ENCODE measurements around the gene TMX4.
"Not testable (repeated sequence)": the region's sequence is repeated elsewhere in the genome, so short reads cannot be mapped to it uniquely, and the experiment has no call there.

TMX4 gene

GRCh38 chr20:8019246-8019997, at the start of gene TMX4:
TSS of gene TMX4 (minus strand) at chr20:8019761. CDS start at chr20:8019613, 148 bp downstream.
- DNase-seq, result peak; percentile 94

GRCh38 chr20:8067082-8067481, 47.5 kb upstream of the TMX4 start:
- DNase-seq, result no peak

GRCh38 chr20:8066662-8067061, 47.1 kb upstream of the TMX4 start:
- no peak for DNase-seq

- no peak for DNase-seq
Measured at GRCh38 chr20:8065691-8066090, 46.1 kb upstream of the TMX4 start.

- no peak for DNase-seq
Measured at GRCh38 chr20:8062756-8063155, 43.2 kb upstream of the TMX4 start.

- DNase-seq, result no peak
Measured at GRCh38 chr20:8061861-8062518, 42.4 kb upstream of the TMX4 start.

- DNase-seq, result no peak
Measured at GRCh38 chr20:8060977-8061376, 41.4 kb upstream of the TMX4 start.

GRCh38 chr20:8057871-8058270, 38.3 kb upstream of the TMX4 start:
- DNase-seq, result no peak

- DNase-seq, result no peak
Measured at GRCh38 chr20:8055096-8055495, 35.5 kb upstream of the TMX4 start.

GRCh38 chr20:8050157-8050837, 30.7 kb upstream of the TMX4 start:
- DNase-seq, result no peak

GRCh38 chr20:8049310-8049709, 29.7 kb upstream of the TMX4 start:
- DNase-seq, result no peak

GRCh38 chr20:8045946-8046345, 26.4 kb upstream of the TMX4 start:
- DNase-seq, result no peak

- DNase-seq, result peak; percentile 52
Measured at GRCh38 chr20:8043687-8044282, 24.2 kb upstream of the TMX4 start.

- no peak for DNase-seq
Measured at GRCh38 chr20:8039042-8039441, 19.5 kb upstream of the TMX4 start.

- no peak for DNase-seq
Measured at GRCh38 chr20:8036771-8037170, 17.2 kb upstream of the TMX4 start.

- DNase-seq, result no peak
Measured at GRCh38 chr20:8033151-8033841, 13.7 kb upstream of the TMX4 start.

GRCh38 chr20:8032499-8032898, 12.9 kb upstream of the TMX4 start:
- no peak for DNase-seq

GRCh38 chr20:8031539-8031938, 12.0 kb upstream of the TMX4 start:
- DNase-seq, result not testable (repeated sequence)

- no peak for DNase-seq
Measured at GRCh38 chr20:8021541-8022269, 2.1 kb upstream of the TMX4 start.

- DNase-seq, result peak; percentile 26
Measured at GRCh38 chr20:8020314-8021079, 936 bp upstream of the TMX4 start.

- DNase-seq, result no peak
Measured at GRCh38 chr20:8019998-8020247, 362 bp upstream of the TMX4 start.

GRCh38 chr20:8018958-8019245, 659 bp downstream of the TMX4 start:
- DNase-seq, result peak; percentile 75
